ENCODE results near the gene ZNF543.

- TF ChIP-seq POLR2A (IDR thresholded peaks at IDR 0.05; ENCODE audit: low read length), result peak; percentile 93
- no peak for TF ChIP-seq GATA1 (IDR thresholded peaks at IDR 0.05; ENCODE audit: low read depth, low read length)
Observed at GRCh38 chr19:57362997-57363687, 42.9 kb downstream of the ZNF543 start, which contains the start of the genes TRAPPC2B and ZNF547.

All from erythroblast (primary cell).